H1 (cell line): ENCODE results near the gene ATF7IP2. TPM values are rescaled to one million over a fixed set of nuclear protein-coding genes. Genes with fewer than 3 reads are reported as not detected.
"Not testable (repeated sequence)": the region's sequence is repeated elsewhere in the genome, so short reads cannot be mapped to it uniquely, and the experiment has no call there.

Experiments used
- CTCF ChIA-PET: fragments of 300-600 bp; sonication (Branson Sonifier 250); formaldehyde crosslinking; loops from one replicate; lab custom pipeline; 2021; ENCODE audit not compliant: partially characterized antibody; lab: Charles Lee
- POLR2A ChIA-PET: fragments of 300-600 bp; sonication (Branson Sonifier 250); formaldehyde crosslinking; loops from one replicate; lab custom pipeline; 2021; ENCODE audit warnings: inconsistent platforms; ENCODE audit not compliant: partially characterized antibody; lab: Charles Lee
- DNase-seq, 2 experiments: peaks; one replicate each; pipeline versions ENCODE4 v3.0.0 to v3.0.0-alpha.2; 2010 to 2022; ENCODE audit warnings: low spot score in 2 of 2, low read depth in 1 of 2, mixed read lengths in 1 of 2
- FAIRE-seq: peaks from 2 replicates; lab custom pipeline; 2011; peaks lifted over from hg19 to GRCh38; lab: Jason Lieb, UNC
- H2AFZ ChIP-seq: 2 replicates; pipeline ENCODE4 v1.8.1; 2012; ENCODE audit warnings: low read length, inconsistent platforms
- H2AK5ac ChIP-seq: 2 replicates; pipeline ENCODE4 v1.6.1; 2013; ENCODE audit warnings: low read depth, low read length
- H2BK120ac ChIP-seq: replicated peaks from 2 replicates; pipeline ENCODE3; 2013; ENCODE audit warnings: low read depth, low read length, inconsistent platforms
- H2BK12ac ChIP-seq: 2 replicates; pipeline ENCODE4 v1.6.1; 2013; ENCODE audit warnings: low read depth, low read length
- H2BK15ac ChIP-seq: 2 replicates; pipeline ENCODE4 v1.6.1; 2013; ENCODE audit warnings: low read length
- H2BK20ac ChIP-seq: 2 replicates; pipeline ENCODE4 v1.6.1; 2013; ENCODE audit warnings: low read length
- H2BK5ac ChIP-seq: 2 replicates; pipeline ENCODE4 v1.6.1; 2013; ENCODE audit warnings: low read depth, low read length
- H3K14ac ChIP-seq: 2 replicates; pipeline ENCODE4 v1.6.1; 2013; ENCODE audit warnings: inconsistent platforms; ENCODE audit not compliant: insufficient read length
- H3K18ac ChIP-seq: 2 replicates; pipeline ENCODE4 v1.6.1; 2013; ENCODE audit warnings: low read length; ENCODE audit errors: extremely low read depth
- H3K23ac ChIP-seq: 2 replicates; pipeline ENCODE4 v1.6.1; 2013; ENCODE audit warnings: inconsistent platforms; ENCODE audit not compliant: insufficient read length
- H3K23me2 ChIP-seq: 2 replicates; pipeline ENCODE4 v1.6.1; 2013; ENCODE audit warnings: low read depth, low read length
- H3K27ac ChIP-seq: 2 replicates; pipeline ENCODE4 v1.6.1; 2011; ENCODE audit warnings: low read depth, low read length, inconsistent platforms
- H3K27me3 ChIP-seq, 4 experiments: replicated peaks in 1 of 4; 1 replicate in 1 of 4; 2 replicates in 3 of 4; pipeline versions ENCODE4 v1.6.1 to v1.8.1; 2011 to 2013; ENCODE audit warnings: low read length in 3 of 4, mild to moderate bottlenecking in 3 of 4, inconsistent platforms in 2 of 4, mixed read lengths in 2 of 4, moderate library complexity in 1 of 4; ENCODE audit not compliant: control insufficient read depth in 3 of 4, insufficient read depth in 3 of 4; ENCODE audit errors: extremely low read depth in 1 of 4
- H3K36me3 ChIP-seq, 4 experiments: 2 replicates each; pipeline versions ENCODE4 v1.6.1 to v1.8.1; 2011 to 2013; ENCODE audit warnings: mild to moderate bottlenecking in 4 of 4, low read length in 3 of 4, moderate library complexity in 2 of 4, control low read depth in 1 of 4, inconsistent platforms in 1 of 4; ENCODE audit not compliant: insufficient read depth in 4 of 4, control insufficient read depth in 2 of 4
- H3K4ac ChIP-seq: replicated peaks from 2 replicates; pipeline ENCODE3; 2013; ENCODE audit warnings: low read length, low read depth, mixed read lengths, inconsistent platforms; ENCODE audit not compliant: insufficient read length
- H3K4me1 ChIP-seq, 4 experiments: replicated peaks in 1 of 4; 1 replicate in 1 of 4; 2 replicates in 3 of 4; pipeline versions ENCODE4 v1.6.1 to v1.8.1; 2011 to 2013; ENCODE audit warnings: low read length in 3 of 4, inconsistent platforms in 2 of 4, mixed read lengths in 1 of 4; ENCODE audit not compliant: insufficient read depth in 4 of 4, control insufficient read depth in 3 of 4
- H3K4me2 ChIP-seq, 2 experiments: 2 replicates each; pipeline versions ENCODE4 v1.6.1 to v1.8.1; 2011 to 2013; ENCODE audit warnings: low read depth in 2 of 2, low read length in 2 of 2, control low read depth in 1 of 2, inconsistent platforms in 1 of 2, mild to moderate bottlenecking in 1 of 2; ENCODE audit not compliant: insufficient read depth in 1 of 2
- H3K4me3 ChIP-seq, 4 experiments: fragments of 200-600, 300-600 bp in 1 of 4; sonication (generic), shearing (Covaris generic), sonication (Bioruptor Twin) in 1 of 4; 2 replicates each; pipeline versions ENCODE4 v1.5.1 to v1.8.1; 2011 to 2016; ENCODE audit warnings: low read length in 4 of 4, low read depth in 3 of 4, control low read depth in 2 of 4, inconsistent platforms in 2 of 4, mild to moderate bottlenecking in 2 of 4, mixed read lengths in 1 of 4, moderate library complexity in 1 of 4; ENCODE audit not compliant: insufficient read depth in 2 of 4; ENCODE audit errors: extremely low read depth in 1 of 4
- H3K56ac ChIP-seq: replicated peaks from 2 replicates; pipeline ENCODE3; 2013; ENCODE audit warnings: low read depth, mild to moderate bottlenecking, mixed read lengths, low read length, inconsistent platforms; ENCODE audit not compliant: insufficient read length
- H3K79me1 ChIP-seq: 2 replicates; pipeline ENCODE4 v1.6.1; 2013; ENCODE audit warnings: low read depth, low read length, control low read depth
- H3K79me2 ChIP-seq, 2 experiments: 2 replicates each; pipeline versions ENCODE4 v1.6.1 to v1.8.1; 2012 to 2013; ENCODE audit warnings: low read length in 2 of 2, mild to moderate bottlenecking in 2 of 2, inconsistent platforms in 1 of 2; ENCODE audit not compliant: insufficient read depth in 2 of 2, control insufficient read depth in 1 of 2
- H3K9ac ChIP-seq, 4 experiments: replicated peaks in 1 of 4; 1 replicate in 1 of 4; 2 replicates in 3 of 4; pipeline versions ENCODE4 v1.6.1 to v1.8.1; 2011 to 2013; ENCODE audit warnings: low read depth in 3 of 4, low read length in 3 of 4, control low read depth in 2 of 4, mild to moderate bottlenecking in 2 of 4, moderate library complexity in 2 of 4, inconsistent platforms in 1 of 4; ENCODE audit errors: extremely low read depth in 1 of 4
- H3K9me3 ChIP-seq, 2 experiments: 2 replicates each; pipeline versions ENCODE4 v1.6.1 to v1.8.1; 2012 to 2013; ENCODE audit warnings: mild to moderate bottlenecking in 2 of 2, moderate library complexity in 2 of 2, control low read depth in 1 of 2, inconsistent platforms in 1 of 2, low read depth in 1 of 2, low read length in 1 of 2, mixed read lengths in 1 of 2; ENCODE audit not compliant: insufficient read depth in 2 of 2
- H4K20me1 ChIP-seq, 2 experiments: replicated peaks in 1 of 2; 2 replicates each; pipeline versions ENCODE3 to v1.8.1; 2011 to 2013; ENCODE audit warnings: inconsistent platforms in 2 of 2, low read length in 2 of 2, mild to moderate bottlenecking in 1 of 2; ENCODE audit not compliant: insufficient read depth in 2 of 2, control insufficient read depth in 1 of 2
- H4K5ac ChIP-seq: 2 replicates; pipeline ENCODE4 v1.6.1; 2013; ENCODE audit warnings: low read length, low read depth, mixed read lengths, inconsistent platforms; ENCODE audit not compliant: insufficient read length
- H4K8ac ChIP-seq: 2 replicates; pipeline ENCODE4 v1.8.0; 2013; ENCODE audit warnings: mild to moderate bottlenecking, moderate library complexity, low read length, inconsistent platforms; ENCODE audit not compliant: insufficient read depth; ENCODE audit errors: extremely low read depth
- H4K91ac ChIP-seq: replicated peaks from 2 replicates; pipeline ENCODE3; 2013; ENCODE audit warnings: low read length, mixed read lengths, inconsistent platforms; ENCODE audit not compliant: insufficient read length
- WGBS, 2 experiments: shearing (Covaris generic) in 1 of 2; methylation state at CpG; one replicate each; pipeline versions ENCODE4 v1.1.6 to v1.1.7; 2013 to 2015; ENCODE audit warnings: low lambda C conversion rate in 2 of 2, mixed read lengths in 2 of 2, inconsistent platforms in 1 of 2, low coverage in 1 of 2, missing lambda C conversion rate in 1 of 2; ENCODE audit not compliant: insufficient replicate concordance in 2 of 2, insufficient coverage in 1 of 2, insufficient read length in 1 of 2; ENCODE audit errors: extremely low coverage in 1 of 2, missing lambda C conversion rate in 1 of 2; 5-methylcytosine and 5-hydroxymethylcytosine counted together
- polyA plus RNA-seq, 7 experiments: library from polyadenylated mRNA; depleted of rRNA in 3 of 7; stranded (reverse) in 5 of 7; unstranded in 2 of 7; fragments of >200 nt in 5 of 7; fragments of 200-250 nt in 2 of 7; gene quantifications; 1 replicate in 5 of 7; 2 replicates in 1 of 7; 4 replicates in 1 of 7; pipeline versions ENCODE4 v1.2.1 to v1.2.3, GENCODE V29; 2011 to 2013; ENCODE audit warnings: missing spikeins in 2 of 7, mixed read lengths in 2 of 7
- total RNA-seq: library from RNA; stranded (reverse); fragmentation: NEBNext Ultra II Directional; extraction: Animal tissue kit (Norgen Biotek cat#: 25700); gene quantifications from 2 replicates; pipeline ENCODE4 v1.2.1, GENCODE V29; 2021

ATF7IP2 gene
- total and polyA plus RNA-seq, 2 of the 8 experiments (the other 6 are each of a cell fraction or from before 2014, with no cell fraction given): 28.7 to 32.8 TPM

- H3K79me1 ChIP-seq, H4K91ac ChIP-seq, H3K23ac ChIP-seq, H3K27me3 ChIP-seq, H2BK20ac ChIP-seq, H3K56ac ChIP-seq, H3K27ac ChIP-seq, CTCF ChIA-PET, H3K9me3 ChIP-seq, FAIRE-seq, H2BK5ac ChIP-seq, H2AK5ac ChIP-seq, H2BK120ac ChIP-seq, DNase-seq, H3K23me2 ChIP-seq, H3K79me2 ChIP-seq, H3K4me1 ChIP-seq, H3K4me3 ChIP-seq, H3K18ac ChIP-seq, H2AFZ ChIP-seq, H3K9ac ChIP-seq, H4K20me1 ChIP-seq, H2BK12ac ChIP-seq, H3K4me2 ChIP-seq, H3K14ac ChIP-seq, H4K5ac ChIP-seq, H2BK15ac ChIP-seq, H4K8ac ChIP-seq, POLR2A ChIA-PET, H3K4ac ChIP-seq: not testable (repeated sequence)
- 91% methylated on average over 12 of the region's 12 CpGs; no CpG with 5 or more reads in 1 of the 2 experiments for WGBS, 2 experiments
- peaks cover 6 to 27% (median 18%) of the 10 kb centered on the region in 4 experiments for H3K36me3 ChIP-seq
Measured at GRCh38 chr16:10429299-10429969, 43.6 kb downstream of the ATF7IP2 start.
